PFSK-1 (cell line): ENCODE results near the gene XKR7.

Source experiments
- FOXP2 ChIP-seq: optimal IDR thresholded peaks from 2 replicates; pipeline ENCODE3; 2011; ENCODE audit warnings: borderline replicate concordance, control low read depth, inconsistent platforms; ENCODE audit not compliant: insufficient read depth; ENCODE audit errors: extremely low read length, extremely low read depth
- REST ChIP-seq, 2 experiments: IDR thresholded peaks; 2 replicates each; pipeline versions ENCODE4 v1.6.1 to v1.8.0; 2011 to 2012; ENCODE audit warnings: low read depth in 2 of 2, low read length in 2 of 2, control low read depth in 1 of 2, inconsistent platforms in 1 of 2, mild to moderate bottlenecking in 1 of 2, moderate library complexity in 1 of 2; ENCODE audit not compliant: insufficient read depth in 1 of 2
- SIN3A ChIP-seq: IDR thresholded peaks from 2 replicates; pipeline ENCODE4 v1.6.1; 2012; ENCODE audit warnings: mild to moderate bottlenecking, low read length, moderate library complexity, borderline replicate concordance; ENCODE audit not compliant: insufficient read depth
- TAF1 ChIP-seq: IDR thresholded peaks from 2 replicates; pipeline ENCODE4 v1.6.1; 2012; ENCODE audit warnings: low read length, control low read depth, borderline replicate concordance; ENCODE audit not compliant: insufficient read depth

GRCh38 chr20:31922588-31922987, 45.4 kb upstream of the XKR7 start:
- no peak for TF ChIP-seq REST (IDR thresholded peaks at IDR 0.05; ENCODE audit: insufficient read depth in 1 of 2, low read depth in 2 of 2, low read length in 2 of 2)
- no peak for TF ChIP-seq SIN3A
- TF ChIP-seq TAF1 = no peak
- TF ChIP-seq FOXP2 = no peak
